Activated CD4-positive, alpha-beta T cell treated with anti-CD3 and anti-CD28 coated beads for 36 hours (primary cell): ENCODE results near the gene MEGF9. TPM values are rescaled to one million over a fixed set of nuclear protein-coding genes. Genes with fewer than 3 reads are reported as not detected.

Source experiments
- ATAC-seq: fragments of 200-7000 bp; cut with Tn5 transposase; one replicate; pipeline ENCODE4 v1.10.0; 2021; ENCODE audit warnings: mild to moderate bottlenecking, moderate library complexity
- CTCF ChIA-PET: fragments of 350-600 bp; sonication (Branson Sonifier 250); formaldehyde crosslinking; loops from one replicate; lab custom pipeline; 2021; ENCODE audit warnings: antibody characterized with exemption; lab: Charles Lee
- POLR2A ChIA-PET: fragments of 350-600 bp; sonication (Branson Sonifier 250); formaldehyde crosslinking; loops from one replicate; lab custom pipeline; 2021; ENCODE audit warnings: antibody characterized with exemption, inconsistent platforms; lab: Charles Lee
- DNase-seq: peaks from one replicate; pipeline ENCODE4 v3.0.0-alpha.2; 2020
- H3K27ac Mint-ChIP-seq: one replicate; pipeline ENCODE4 v1.8.0; 2021; ENCODE audit warnings: mixed read lengths
- H3K27me3 Mint-ChIP-seq: one replicate; pipeline ENCODE4 v1.8.0; 2021; ENCODE audit warnings: mixed read lengths
- H3K36me3 Mint-ChIP-seq: one replicate; pipeline ENCODE4 v1.8.0; 2021; ENCODE audit warnings: low read depth, mixed read lengths
- H3K4me1 Mint-ChIP-seq: one replicate; pipeline ENCODE4 v1.8.0; 2021; ENCODE audit warnings: mixed read lengths
- H3K4me3 Mint-ChIP-seq: one replicate; pipeline ENCODE4 v1.8.0; 2021; ENCODE audit warnings: mild to moderate bottlenecking, moderate library complexity, mixed read lengths
- H3K9me3 Mint-ChIP-seq: one replicate; pipeline ENCODE4 v1.8.0; 2021; ENCODE audit warnings: low read depth, mixed read lengths
- intact Hi-C, 2 experiments: fragments of 100-400 bp; cut with DNase I in 1 of 2; cut with micrococcal nuclease in 1 of 2; formaldehyde crosslinking; loops; one replicate each; pipeline versions ENCODE4 v1.14.2 to v1.15.1; 2022 to 2024; cut with DNase I, micrococcal nuclease
- total RNA-seq, 2 experiments: library from RNA; stranded (reverse); gene quantifications; one replicate each; pipeline ENCODE4 v1.2.3, GENCODE V29; 2021

Gene MEGF9
- total RNA-seq, 2 experiments from 2014 or later, result 3.3 to 3.6 TPM

DNA sequence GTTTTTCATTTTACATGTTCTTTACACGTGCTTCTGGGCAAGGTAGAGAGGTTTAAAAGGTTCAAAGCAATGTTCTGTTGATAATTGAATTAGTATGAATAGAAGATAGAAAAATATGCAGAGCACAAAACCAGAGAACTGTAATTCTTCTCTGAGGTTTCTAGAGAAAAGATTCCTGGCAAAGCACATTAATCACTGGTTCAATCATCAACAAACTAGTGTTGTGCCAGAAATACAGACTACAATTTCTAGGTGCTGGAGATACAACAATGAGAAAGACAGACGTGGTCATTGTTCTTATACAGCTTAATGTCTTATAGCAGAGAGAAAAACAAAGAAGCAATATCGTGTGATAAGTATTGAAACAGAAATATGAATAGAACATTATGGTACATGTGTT lies 25.5 kb downstream of the MEGF9 start:
- ChIA-PET POLR2A (no interaction called here), CTCF (interaction anchor here (0.9 to 1.0 kb wide), 2 partner anchors 23 to 247 kb away, joined by 3 to 4 read pairs; no protein-coding TSS in a partner anchor)
- DNase-seq (no peak), ATAC-seq (no peak)
- H3K27ac Mint-ChIP-seq, result no peak overlapping the region
- intact Hi-C loops, result no loop called here
- H3K9me3 Mint-ChIP-seq, result no peaks in the 10 kb centered on the region
- no peak overlapping the region for H3K4me3 Mint-ChIP-seq
- no peaks in the 10 kb centered on the region for H3K27me3 Mint-ChIP-seq
- peaks cover 14% of the 10 kb centered on the region for H3K4me1 Mint-ChIP-seq
- H3K36me3 Mint-ChIP-seq, result no peaks in the 10 kb centered on the region

DNA sequence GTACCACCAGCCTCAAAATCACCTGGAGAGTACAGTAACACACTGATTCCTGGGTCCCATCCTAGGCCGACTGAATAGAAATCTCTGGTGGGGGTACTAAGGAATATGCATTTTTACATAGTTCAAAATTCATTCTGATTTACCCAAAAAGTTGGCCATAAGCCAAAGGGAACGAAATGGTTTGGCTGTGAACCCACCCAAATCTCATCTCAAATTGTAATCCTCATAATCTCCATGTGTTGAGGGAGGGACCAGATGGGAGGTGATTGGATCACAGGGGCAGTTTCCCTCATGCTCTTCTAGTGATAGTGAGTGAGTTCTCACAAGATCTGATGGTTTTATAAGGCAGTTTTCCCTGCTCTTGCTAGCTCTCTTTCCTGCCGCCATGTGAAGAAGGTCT lies 31.1 kb downstream of the MEGF9 start:
- H3K9me3 Mint-ChIP-seq, result no peaks in the 10 kb centered on the region
- no peak overlapping the region for H3K4me3 Mint-ChIP-seq
- ATAC-seq (no peak), DNase-seq (no peak)
- peaks cover 3% of the 10 kb centered on the region for H3K4me1 Mint-ChIP-seq
- intact Hi-C loops, result no loop called here
- no peak overlapping the region for H3K27ac Mint-ChIP-seq
- no peaks in the 10 kb centered on the region for H3K27me3 Mint-ChIP-seq
- peaks cover 4% of the 10 kb centered on the region for H3K36me3 Mint-ChIP-seq
- CTCF ChIA-PET, result no interaction called here
- POLR2A ChIA-PET, result no interaction called here

DNA sequence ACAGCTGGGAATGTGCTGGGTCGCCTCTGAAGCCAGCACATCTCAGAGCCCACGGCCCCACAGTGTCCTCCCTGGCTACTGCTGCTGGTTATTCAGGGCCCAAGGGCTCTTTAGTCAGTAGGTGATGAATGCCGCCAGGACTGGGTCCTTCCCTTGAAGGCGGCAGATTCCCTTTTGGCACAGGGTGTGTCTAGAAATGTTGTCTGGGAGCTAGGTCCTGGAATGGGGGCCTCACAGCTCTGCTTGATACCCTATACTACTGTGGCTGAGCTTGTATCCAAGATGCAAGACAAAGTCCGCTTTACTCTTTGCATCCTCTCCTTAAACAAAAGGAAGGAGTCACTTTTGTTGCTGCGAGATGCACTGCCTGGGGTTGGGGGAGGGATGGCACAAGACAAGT lies 33.1 kb downstream of the MEGF9 start:
- peaks cover 3% of the 10 kb centered on the region for H3K4me1 Mint-ChIP-seq
- ChIA-PET CTCF (no interaction called here), POLR2A (interaction anchor here (0.5 kb wide), 1 partner anchor 19 kb away, joined by 7 read pairs; no protein-coding TSS in a partner anchor)
- DNase-seq, result no peak
- intact Hi-C loops, result no loop called here
- H3K27me3 Mint-ChIP-seq, result no peaks in the 10 kb centered on the region
- H3K27ac Mint-ChIP-seq, result no peak overlapping the region
- ATAC-seq, result no peak
- H3K36me3 Mint-ChIP-seq, result peaks cover 4% of the 10 kb centered on the region
- H3K9me3 Mint-ChIP-seq, result no peaks in the 10 kb centered on the region
- H3K4me3 Mint-ChIP-seq, result no peak overlapping the region

DNA sequence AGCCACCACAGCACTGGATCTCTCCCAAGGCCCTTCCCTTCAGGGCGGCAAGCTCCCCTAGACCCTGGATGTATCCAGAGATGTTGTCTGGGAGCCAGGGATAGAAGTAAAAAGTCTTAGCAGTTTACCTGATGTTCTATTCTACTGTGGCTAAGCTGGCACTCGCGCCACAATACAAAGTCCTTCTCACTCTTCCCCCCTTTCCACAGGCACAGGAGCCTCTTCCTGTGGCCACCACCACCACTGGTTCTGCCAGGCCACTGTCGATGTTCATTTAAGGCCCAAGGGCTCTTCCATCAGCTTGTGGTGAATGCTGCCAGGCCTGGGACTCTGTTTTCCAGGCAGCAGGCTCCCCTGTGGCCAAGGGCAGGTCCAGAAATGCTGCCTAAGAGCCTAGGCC lies 33.7 kb downstream of the MEGF9 start:
- CTCF ChIA-PET, result interaction anchor here (0.7 kb wide), 1 partner anchor 52 kb away, joined by 3 read pairs; no protein-coding TSS in a partner anchor
- POLR2A ChIA-PET, result interaction anchor here (0.5 kb wide), 1 partner anchor 19 kb away, joined by 7 read pairs; no protein-coding TSS in a partner anchor
- intact Hi-C loops, result no loop called here
- Mint-ChIP-seq H3K27ac (no peak overlapping the region), H3K4me3 (no peak overlapping the region), H3K36me3 (peaks cover 4% of the 10 kb centered on the region), H3K9me3 (no peaks in the 10 kb centered on the region), H3K27me3 (no peaks in the 10 kb centered on the region), H3K4me1 (peaks cover 3% of the 10 kb centered on the region)
- DNase-seq, result no peak
- no peak for ATAC-seq

DNA sequence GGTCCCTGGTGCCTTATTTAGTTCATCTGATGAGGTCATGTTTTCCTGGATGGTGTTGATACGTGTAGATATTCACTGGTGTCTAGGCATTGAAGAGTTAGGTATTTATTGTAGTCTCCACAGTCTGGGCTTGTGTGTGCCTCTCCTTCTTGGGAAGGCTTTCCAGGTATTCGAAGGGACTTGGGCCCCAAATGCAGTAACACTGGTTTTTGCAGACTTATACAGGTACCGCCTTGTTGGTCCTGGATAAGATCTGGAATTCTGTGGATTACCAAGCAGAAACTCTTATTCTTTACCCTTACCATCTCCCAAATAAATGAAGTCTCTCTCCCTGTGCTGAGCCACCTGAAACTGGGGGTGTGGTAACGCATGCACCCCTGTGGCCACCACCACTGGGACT lies 34.1 kb downstream of the MEGF9 start:
- no peak for DNase-seq
- H3K36me3 Mint-ChIP-seq, result peaks cover 4% of the 10 kb centered on the region
- peaks cover 3% of the 10 kb centered on the region for H3K4me1 Mint-ChIP-seq
- no peak overlapping the region for H3K27ac Mint-ChIP-seq
- H3K27me3 Mint-ChIP-seq, result no peaks in the 10 kb centered on the region
- H3K9me3 Mint-ChIP-seq, result no peaks in the 10 kb centered on the region
- no peak overlapping the region for H3K4me3 Mint-ChIP-seq
- CTCF ChIA-PET, result interaction anchor here (0.7 kb wide), 1 partner anchor 53 kb away, joined by 3 read pairs; no protein-coding TSS in a partner anchor
- no peak for ATAC-seq
- intact Hi-C loops, result no loop called here
- POLR2A ChIA-PET, result no interaction called here

DNA sequence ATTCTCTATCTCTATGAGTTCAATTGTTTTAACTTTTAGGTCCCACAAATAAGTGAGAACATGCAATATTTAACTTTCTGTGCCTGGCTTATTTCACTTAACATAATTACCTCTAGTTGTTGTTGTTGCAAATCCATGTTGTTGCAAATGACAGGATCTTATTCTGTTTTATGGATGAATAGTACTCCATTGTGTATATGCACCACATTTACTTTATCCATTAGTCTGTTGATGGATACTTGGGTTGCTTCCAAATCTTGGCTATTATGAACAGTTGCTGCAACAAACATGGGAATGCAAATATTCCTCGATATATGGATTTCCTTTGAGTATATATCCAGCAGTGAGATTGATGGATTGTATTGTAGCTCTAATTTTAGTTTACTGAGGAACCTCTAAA lies 36.3 kb downstream of the MEGF9 start:
- Mint-ChIP-seq H3K27me3 (no peaks in the 10 kb centered on the region), H3K4me3 (no peak overlapping the region), H3K36me3 (peaks cover 4% of the 10 kb centered on the region), H3K9me3 (no peaks in the 10 kb centered on the region), H3K4me1 (no peaks in the 10 kb centered on the region), H3K27ac (no peak overlapping the region)
- DNase-seq (no peak), ATAC-seq (no peak)
- ChIA-PET POLR2A (no interaction called here), CTCF (interaction anchor here (0.6 kb wide), 1 partner anchor 10 kb away, joined by 3 read pairs; no protein-coding TSS in a partner anchor)
- intact Hi-C loops, result no loop called here

DNA sequence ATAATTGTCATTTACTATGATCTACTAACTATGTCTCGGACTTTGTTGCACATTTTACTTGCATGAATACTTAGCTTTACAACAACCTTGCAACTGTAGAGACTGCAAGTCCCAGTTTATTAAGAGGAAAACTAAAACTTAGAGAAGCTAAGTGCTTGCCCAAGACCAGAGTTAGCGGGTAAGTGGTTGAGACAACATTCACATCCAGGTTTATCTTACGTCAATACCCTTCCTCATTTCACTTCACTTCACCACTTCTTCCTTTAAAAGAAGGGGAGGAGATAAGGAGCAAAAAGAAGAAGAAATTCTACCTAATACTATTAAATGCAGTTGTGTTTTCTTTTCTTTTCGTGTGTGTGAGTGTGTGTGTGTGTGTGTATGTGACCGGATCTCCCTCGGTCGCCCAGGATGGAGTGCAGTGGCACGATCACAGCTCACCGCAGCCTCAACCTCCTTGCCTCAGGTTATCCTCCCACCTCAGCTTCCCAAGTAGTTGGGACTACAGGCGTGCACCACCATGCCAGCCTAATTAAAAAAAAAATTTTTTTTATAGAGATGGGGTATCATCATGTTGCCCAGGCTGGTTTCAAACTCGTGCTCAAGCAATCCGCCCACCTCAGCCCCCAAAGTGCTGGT lies 37.4 kb downstream of the MEGF9 start:
- Mint-ChIP-seq H3K4me3 (no peak overlapping the region), H3K9me3 (no peaks in the 10 kb centered on the region), H3K36me3 (peaks cover 4% of the 10 kb centered on the region), H3K4me1 (no peaks in the 10 kb centered on the region), H3K27ac (no peak overlapping the region), H3K27me3 (no peaks in the 10 kb centered on the region)
- CTCF ChIA-PET, result interaction anchor here (0.6 kb wide), 1 partner anchor 11 kb away, joined by 3 read pairs; no protein-coding TSS in a partner anchor
- DNase-seq (no peak), ATAC-seq (no peak)
- intact Hi-C loops, result no loop called here
- POLR2A ChIA-PET, result interaction anchor here (0.7 kb wide), 1 partner anchor 395 kb away, joined by 3 read pairs; no protein-coding TSS in a partner anchor

DNA sequence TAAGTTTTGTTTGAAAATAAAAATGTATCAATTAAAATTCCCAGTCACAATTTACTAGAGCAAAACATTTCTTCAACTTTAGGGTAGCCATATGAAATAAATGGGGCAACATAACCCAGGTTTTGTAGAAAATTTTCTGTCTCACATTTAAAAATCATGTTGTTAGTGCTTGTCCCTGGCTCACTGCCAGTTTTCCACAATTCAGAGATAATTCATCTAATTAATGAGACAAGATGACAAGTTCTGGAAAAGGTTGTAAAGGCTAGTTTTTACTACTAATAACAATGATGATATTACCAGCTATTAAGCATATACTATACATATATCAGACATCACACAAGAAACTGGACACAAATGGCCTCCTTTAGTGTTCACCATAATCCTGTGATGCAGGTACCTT lies 45.9 kb downstream of the MEGF9 start:
- intact Hi-C loops, result no loop called here
- Mint-ChIP-seq H3K9me3 (no peaks in the 10 kb centered on the region), H3K4me1 (no peaks in the 10 kb centered on the region), H3K36me3 (peaks cover 2% of the 10 kb centered on the region), H3K27me3 (no peaks in the 10 kb centered on the region), H3K4me3 (no peak overlapping the region), H3K27ac (no peak overlapping the region)
- ATAC-seq (no peak), DNase-seq (no peak)
- POLR2A ChIA-PET, result no interaction called here
- CTCF ChIA-PET, result interaction anchor here (0.9 to 2.1 kb wide), 3 partner anchors 8 to 26 kb away, joined by 4 to 5 read pairs (median 5); no protein-coding TSS in a partner anchor

DNA sequence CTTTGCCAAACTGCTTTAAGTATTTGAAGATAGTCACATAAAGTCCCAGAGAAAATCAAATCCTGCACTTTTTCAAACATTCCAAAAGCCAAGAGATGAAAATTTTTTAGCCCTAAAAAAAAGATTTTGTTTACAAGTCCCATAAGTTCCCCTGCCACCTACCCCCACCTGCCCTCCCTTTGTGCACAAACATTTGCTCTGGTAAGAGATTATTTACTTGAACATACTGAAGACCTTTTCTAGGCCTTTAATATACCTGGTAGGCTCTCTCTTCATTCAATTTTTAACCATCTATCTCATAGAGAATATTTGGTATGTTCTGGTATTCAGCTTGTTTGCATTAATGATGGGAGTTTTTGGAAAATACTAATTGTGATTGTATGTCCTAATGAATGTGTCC lies 50.3 kb downstream of the MEGF9 start:
- H3K36me3 Mint-ChIP-seq, result peaks cover 2% of the 10 kb centered on the region
- H3K27ac Mint-ChIP-seq, result no peak overlapping the region
- no peak for DNase-seq
- no peak for ATAC-seq
- H3K4me3 Mint-ChIP-seq, result no peak overlapping the region
- no peaks in the 10 kb centered on the region for H3K4me1 Mint-ChIP-seq
- no peaks in the 10 kb centered on the region for H3K27me3 Mint-ChIP-seq
- POLR2A ChIA-PET, result no interaction called here
- intact Hi-C loops, result no loop called here
- CTCF ChIA-PET, result no interaction called here
- H3K9me3 Mint-ChIP-seq, result no peaks in the 10 kb centered on the region

DNA sequence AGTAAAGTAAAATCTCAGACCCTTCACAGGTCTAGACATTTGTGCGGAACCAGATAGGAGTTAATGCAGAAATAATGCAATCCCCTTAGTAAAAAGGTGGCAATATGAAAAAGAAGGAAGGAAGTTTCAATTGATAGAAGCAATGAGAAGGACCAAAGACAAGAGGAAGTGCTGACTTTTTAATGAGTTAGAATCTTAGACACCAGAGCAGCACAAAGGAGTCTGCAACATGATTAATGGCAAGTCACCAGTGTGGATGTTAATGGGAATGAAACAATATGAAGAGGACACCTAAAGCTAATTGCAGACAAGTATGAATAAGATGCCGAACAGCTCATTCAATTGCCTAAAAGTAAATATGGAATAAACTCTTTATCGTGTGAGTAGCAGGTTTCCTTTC lies 50.9 kb downstream of the MEGF9 start:
- POLR2A ChIA-PET, result no interaction called here
- peaks cover 2% of the 10 kb centered on the region for H3K36me3 Mint-ChIP-seq
- no peak overlapping the region for H3K4me3 Mint-ChIP-seq
- no peak for ATAC-seq
- H3K27ac Mint-ChIP-seq, result no peak overlapping the region
- H3K27me3 Mint-ChIP-seq, result no peaks in the 10 kb centered on the region
- no peaks in the 10 kb centered on the region for H3K9me3 Mint-ChIP-seq
- DNase-seq, result no peak
- H3K4me1 Mint-ChIP-seq, result no peaks in the 10 kb centered on the region
- CTCF ChIA-PET, result no interaction called here
- intact Hi-C loops, result no loop called here

DNA sequence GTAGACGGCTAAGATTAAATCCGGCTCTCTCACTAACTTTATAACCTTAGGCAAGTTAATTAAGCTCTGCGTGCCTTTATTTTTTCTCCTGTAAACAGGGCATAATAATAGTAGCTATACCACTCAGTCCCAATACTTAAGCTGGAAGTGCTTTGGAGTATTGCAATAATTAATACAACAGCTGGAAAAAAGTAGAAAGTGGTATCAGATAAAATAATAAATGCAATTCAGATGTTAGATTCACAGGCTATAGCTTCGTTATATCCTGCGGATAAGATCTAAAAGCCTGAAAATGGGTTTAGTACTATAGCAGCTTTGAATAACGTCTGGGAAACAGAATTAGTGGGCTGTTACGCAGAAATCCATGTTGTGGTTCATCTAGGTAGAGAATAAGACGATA lies 51.8 kb downstream of the MEGF9 start:
- no peak for DNase-seq
- ChIA-PET CTCF (no interaction called here), POLR2A (no interaction called here)
- no peak for ATAC-seq
- Mint-ChIP-seq H3K9me3 (no peaks in the 10 kb centered on the region), H3K4me3 (no peak overlapping the region), H3K27ac (no peak overlapping the region), H3K36me3 (peaks cover 2% of the 10 kb centered on the region), H3K27me3 (no peaks in the 10 kb centered on the region), H3K4me1 (no peaks in the 10 kb centered on the region)
- intact Hi-C loops, result no loop called here

DNA sequence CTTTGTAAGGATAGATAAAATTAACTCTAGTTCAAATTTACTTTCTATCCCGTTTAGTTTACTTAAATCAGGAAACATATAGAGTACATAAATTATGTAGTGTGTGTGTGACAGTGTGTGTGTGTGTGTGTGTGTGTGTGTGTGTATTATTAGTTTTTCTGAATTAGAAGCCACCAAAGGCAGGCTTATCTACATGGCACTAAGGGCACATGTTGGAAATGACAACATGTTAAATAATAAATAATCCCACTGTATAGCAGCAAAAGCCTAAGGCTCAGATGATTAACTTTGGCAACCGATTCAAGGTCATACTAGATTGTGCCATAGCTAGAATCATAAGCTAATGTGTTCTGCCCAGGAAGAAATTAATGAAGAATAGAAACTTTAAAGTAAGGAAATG lies 54.6 kb downstream of the MEGF9 start:
- DNase-seq, result no peak
- ChIA-PET POLR2A (no interaction called here), CTCF (interaction anchor here (1.4 kb wide), 1 partner anchor 9 kb away, joined by 5 read pairs; no protein-coding TSS in a partner anchor)
- Mint-ChIP-seq H3K4me3 (no peak overlapping the region), H3K27ac (no peak overlapping the region), H3K9me3 (no peaks in the 10 kb centered on the region), H3K36me3 (no peaks in the 10 kb centered on the region), H3K27me3 (no peaks in the 10 kb centered on the region), H3K4me1 (peaks cover 3% of the 10 kb centered on the region)
- intact Hi-C loops, result no loop called here
- ATAC-seq, result no peak
